C4-2B (cell line): Measurements from ENCODE around the gene NKD1.
A peak's percentile ranks its signal among the peaks of the same experiment; 100 is the strongest.

ENCODE experiments used
- H3K27ac ChIP-seq: fragments of 450-650 bp; 2 replicates; pipeline ENCODE4 v1.5.1; 2017
- CTCF ChIP-seq: fragments of 450-650 bp; conservative IDR thresholded peaks from 2 replicates; pipeline ENCODE4 v1.5.1; 2017; ENCODE audit warnings: mild to moderate bottlenecking
- ZFX ChIP-seq: fragments of 450-650 bp; IDR thresholded peaks from 2 replicates; pipeline ENCODE4 v1.6.1; 2017

Gene NKD1

GRCh38 chr16:50665128-50665878 is 117.1 kb downstream of the NKD1 start:
- TF ChIP-seq CTCF: peak; percentile 89
- no peak for TF ChIP-seq ZFX
- peak overlapping the region; percentile 16; the same call in 1 of the 2 replicates for H3K27ac ChIP-seq

- no peak for TF ChIP-seq CTCF
- no peak for TF ChIP-seq ZFX
- H3K27ac ChIP-seq: no peak overlapping the region
Measured at GRCh38 chr16:50666658-50667496, 118.7 kb downstream of the NKD1 start.

GRCh38 chr16:50667497-50668367 is 119.5 kb downstream of the NKD1 start:
- TF ChIP-seq CTCF (peak; percentile 4; the same call in 1 of the 2 replicates), ZFX (no peak)
- H3K27ac ChIP-seq: no peak overlapping the region

- peak overlapping the region; percentile 22; the same call in 1 of the 2 replicates for H3K27ac ChIP-seq
- TF ChIP-seq CTCF (peak; percentile 22; the same call in 1 of the 2 replicates), ZFX (no peak)
Measured at GRCh38 chr16:50668368-50669008, 120.3 kb downstream of the NKD1 start.

- no peak for TF ChIP-seq CTCF
- no peak for TF ChIP-seq ZFX
- H3K27ac ChIP-seq: no peak overlapping the region
Measured at GRCh38 chr16:50669741-50670140, 121.5 kb downstream of the NKD1 start.

- TF ChIP-seq ZFX (no peak), CTCF (no peak)
- H3K27ac ChIP-seq: no peak overlapping the region
Measured at GRCh38 chr16:50670476-50670875, 122.3 kb downstream of the NKD1 start.
